A673 (cell line): ENCODE measurements around the gene ALX3.

Source experiments
- CTCF ChIP-seq: fragments of 300-800, 200-600 bp; sonication (generic); conservative IDR thresholded peaks from 2 replicates; pipeline ENCODE4 v1.5.1; 2017; ENCODE audit warnings: low read depth, mild to moderate bottlenecking, antibody characterized with exemption, low read length, moderate library complexity, mixed read lengths
- EZH2 ChIP-seq: fragments of 200-600 bp; sonication (generic); IDR thresholded peaks from 2 replicates; pipeline ENCODE4 v1.6.1; 2017; ENCODE audit warnings: borderline replicate concordance, low read depth, mild to moderate bottlenecking, mixed read lengths, antibody characterized with exemption, low read length; ENCODE audit not compliant: poor library complexity, severe bottlenecking

- TF ChIP-seq EZH2 (peak; percentile 93), CTCF (no peak)
Observed at GRCh38 chr1:110084227-110085078, 14.0 kb upstream of the ALX3 start.
